Left kidney (tissue), 8 donors: ENCODE results near the gene BSPRY. TPM values are rescaled to one million over a fixed set of nuclear protein-coding genes. Genes with fewer than 3 reads are reported as not detected.

Source experiments
- DNase-seq: peaks from one replicate; pipeline ENCODE4 v3.0.0-alpha.2; 2013
- long read RNA-seq, 8 donors: transcript quantifications; one replicate each; lab custom pipeline, GENCODE V29; 2026
- polyA plus RNA-seq: library from polyadenylated mRNA; unstranded; fragments of 120-200 nt; gene quantifications from one replicate; pipeline ENCODE4 v1.2.1, GENCODE V29; 2013; ENCODE audit not compliant: insufficient read length

BSPRY gene
- 7.8 TPM for polyA plus RNA-seq
- long read RNA-seq, donor 1, partial matches to known transcripts, result 0 of 4 reads
- long read RNA-seq, donor 1, other reads (novel, unspliced or antisense), result 0 of 4 reads
- long read RNA-seq, donor 2, partial matches to known transcripts, result 8 of 35 reads
- long read RNA-seq, donor 2, other reads (novel, unspliced or antisense), result 23 of 35 reads
- long read RNA-seq, donor 3, partial matches to known transcripts, result 0 of 4 reads
- long read RNA-seq, donor 3, other reads (novel, unspliced or antisense), result 0 of 4 reads
- long read RNA-seq, donor 4, partial matches to known transcripts, result 0 of 1 reads
- long read RNA-seq, donor 4, other reads (novel, unspliced or antisense), result 0 of 1 reads
- long read RNA-seq, donor 5, transcript BSPRY-201 (6 exons, 2,339 nt), result major isoform, 10 of 51 reads
- long read RNA-seq, donor 5, partial matches to known transcripts, result 0 of 51 reads
- long read RNA-seq, donor 5, other reads (novel, unspliced or antisense), result 41 of 51 reads
- long read RNA-seq, donor 6, partial matches to known transcripts, result 22 of 22 reads
- long read RNA-seq, donor 6, other reads (novel, unspliced or antisense), result 0 of 22 reads
- long read RNA-seq, donor 7, transcript BSPRY-201 (6 exons, 2,339 nt), result major isoform, 6 of 6 reads
- long read RNA-seq, donor 7, partial matches to known transcripts, result 0 of 6 reads
- long read RNA-seq, donor 7, other reads (novel, unspliced or antisense), result 0 of 6 reads
- long read RNA-seq, donor 8, partial matches to known transcripts, result 0 of 1 reads
- long read RNA-seq, donor 8, other reads (novel, unspliced or antisense), result 0 of 1 reads

- no peak for DNase-seq
Measured at GRCh38 chr9:113349445-113350094, at the start of gene BSPRY. TSS of gene BSPRY (plus strand) at chr9:113349541. CDS start at chr9:113349580, 39 bp downstream.

GRCh38 chr9:113299800-113300292, 49.5 kb upstream of the BSPRY start:
- no peak for DNase-seq

- DNase-seq, result no peak
Measured at GRCh38 chr9:113301548-113301947, 47.8 kb upstream of the BSPRY start.

- no peak for DNase-seq
Measured at GRCh38 chr9:113302792-113303418, 46.4 kb upstream of the BSPRY start, which contains the start of gene RNF183. TSS of gene RNF183 (minus strand) at chr9:113303376. CDS start at chr9:113298184, 5,192 bp downstream.

- no peak for DNase-seq
Measured at GRCh38 chr9:113306566-113306965, 42.8 kb upstream of the BSPRY start.

GRCh38 chr9:113307396-113307975, 41.9 kb upstream of the BSPRY start:
- DNase-seq, result no peak

- no peak for DNase-seq
Measured at GRCh38 chr9:113309204-113309813, 40.0 kb upstream of the BSPRY start.

- DNase-seq, result no peak
Measured at GRCh38 chr9:113310538-113310937, 38.8 kb upstream of the BSPRY start.

- no peak for DNase-seq
Measured at GRCh38 chr9:113311961-113312360, 37.4 kb upstream of the BSPRY start.

- DNase-seq, result no peak
Measured at GRCh38 chr9:113313261-113313660, 36.1 kb upstream of the BSPRY start.

- DNase-seq, result no peak
Measured at GRCh38 chr9:113315231-113315630, 34.1 kb upstream of the BSPRY start.

- DNase-seq, result no peak
Measured at GRCh38 chr9:113316030-113316429, 33.3 kb upstream of the BSPRY start.

- DNase-seq, result no peak
Measured at GRCh38 chr9:113317777-113318176, 31.6 kb upstream of the BSPRY start.

- DNase-seq, result no peak
Measured at GRCh38 chr9:113319054-113319453, 30.3 kb upstream of the BSPRY start.

- no peak for DNase-seq
Measured at GRCh38 chr9:113320051-113320450, 29.3 kb upstream of the BSPRY start.

- DNase-seq, result no peak
Measured at GRCh38 chr9:113322671-113323070, 26.7 kb upstream of the BSPRY start.

GRCh38 chr9:113326230-113326629, 23.1 kb upstream of the BSPRY start:
- DNase-seq, result no peak

- no peak for DNase-seq
Measured at GRCh38 chr9:113328045-113328782, 21.1 kb upstream of the BSPRY start.

- DNase-seq, result no peak
Measured at GRCh38 chr9:113331780-113332179, 17.6 kb upstream of the BSPRY start.

GRCh38 chr9:113337714-113338113, 11.6 kb upstream of the BSPRY start:
- no peak for DNase-seq
